Mucosa of stomach (tissue), 1 donor: Measurements from ENCODE around the gene AURKB.

Source experiments
- H3K27me3 ChIP-seq: one replicate; pipeline ENCODE4 v1.7.0; 2013; ENCODE audit warnings: mild to moderate bottlenecking, low read length; ENCODE audit not compliant: control insufficient read depth, insufficient read depth
- H3K36me3 ChIP-seq: one replicate; pipeline ENCODE4 v1.7.0; 2013; ENCODE audit warnings: low read length; ENCODE audit not compliant: control insufficient read depth, insufficient read depth
- H3K4me1 ChIP-seq: one replicate; pipeline ENCODE4 v1.7.0; 2013; ENCODE audit warnings: mild to moderate bottlenecking, low read length; ENCODE audit not compliant: control insufficient read depth, insufficient read depth
- H3K4me3 ChIP-seq: one replicate; pipeline ENCODE4 v1.7.0; 2013; ENCODE audit warnings: low read length
- H3K9ac ChIP-seq: one replicate; pipeline ENCODE4 v1.7.0; 2013; ENCODE audit warnings: mild to moderate bottlenecking, low read length, moderate library complexity
- H3K9me3 ChIP-seq: one replicate; pipeline ENCODE4 v1.7.0; 2013; ENCODE audit warnings: mild to moderate bottlenecking, low read length, moderate library complexity; ENCODE audit not compliant: control insufficient read depth
- donor health status: Pancreatic carcinoma.

The AURKB gene

GRCh38 chr17:8161289-8162232 lies 48.8 kb downstream of the AURKB start:
- peaks cover 46% of the 10 kb centered on the region for H3K4me1 ChIP-seq
- H3K4me3 ChIP-seq: peak overlapping the region; percentile 85
- peak overlapping the region; percentile 98 for H3K9ac ChIP-seq

DNA sequence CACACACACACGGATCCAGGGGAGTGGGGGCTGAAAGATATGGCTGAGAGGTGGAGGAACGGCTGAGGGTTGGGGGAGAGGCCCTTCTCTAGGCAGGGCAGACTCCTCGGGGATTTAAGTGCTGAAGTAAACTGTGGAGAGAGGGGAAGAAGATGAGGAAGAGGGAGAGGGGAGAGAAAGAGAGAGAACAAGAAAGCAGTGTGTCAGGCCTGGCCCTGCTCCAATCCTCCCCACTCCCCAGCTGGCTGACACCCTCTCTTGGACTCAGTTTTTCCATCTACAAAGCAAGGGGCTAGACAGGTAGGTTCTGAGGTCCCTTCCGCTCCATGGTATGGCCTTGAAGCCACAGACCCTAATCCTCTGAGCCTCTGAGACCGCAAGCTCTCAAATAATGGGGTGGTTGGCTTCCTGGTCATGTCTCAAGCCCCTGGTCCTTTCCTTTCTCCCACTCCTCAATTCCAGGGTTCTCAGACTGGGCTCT lies 49.6 kb downstream of the AURKB start:
- Histone ChIP-seq H3K9me3 (no peaks in the 10 kb centered on the region), H3K36me3 (peaks cover 8% of the 10 kb centered on the region), H3K27me3 (no peaks in the 10 kb centered on the region), H3K4me3 (no peak overlapping the region), H3K4me1 (peaks cover 46% of the 10 kb centered on the region), H3K9ac (peak overlapping the region; percentile 50)

More at GRCh38 chr17:8161289-8162232, 48.8 kb downstream of the AURKB start:
- Histone ChIP-seq H3K36me3 (peaks cover 8% of the 10 kb centered on the region), H3K9me3 (no peaks in the 10 kb centered on the region), H3K27me3 (no peaks in the 10 kb centered on the region)

DNA sequence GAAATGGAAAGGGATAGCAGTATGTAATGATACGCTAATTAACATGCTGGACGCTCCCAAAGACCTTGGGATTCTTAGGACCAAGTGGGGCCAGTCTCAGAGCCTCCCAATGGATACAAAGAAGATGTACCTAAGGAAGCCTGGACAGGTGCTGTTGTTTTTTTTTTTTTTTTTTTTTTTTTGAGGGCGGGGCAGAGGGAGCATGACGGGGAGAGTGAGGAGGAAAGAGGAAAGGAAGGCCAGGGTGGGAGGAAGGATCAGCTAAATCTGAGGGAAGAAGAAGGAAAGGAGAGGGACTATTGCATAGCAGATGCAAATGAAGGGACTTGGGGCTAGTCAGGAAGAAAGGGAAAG lies 50.2 kb downstream of the AURKB start:
- Histone ChIP-seq H3K9me3 (no peaks in the 10 kb centered on the region), H3K27me3 (no peaks in the 10 kb centered on the region), H3K4me1 (peaks cover 51% of the 10 kb centered on the region), H3K9ac (no peak overlapping the region), H3K4me3 (no peak overlapping the region), H3K36me3 (peaks cover 8% of the 10 kb centered on the region)

GRCh38 chr17:8159459-8160223 lies 50.7 kb downstream of the AURKB start:
- Histone ChIP-seq H3K9ac (no peak overlapping the region), H3K4me3 (no peak overlapping the region), H3K9me3 (no peaks in the 10 kb centered on the region), H3K36me3 (peaks cover 8% of the 10 kb centered on the region), H3K27me3 (no peaks in the 10 kb centered on the region), H3K4me1 (peaks cover 55% of the 10 kb centered on the region)

DNA sequence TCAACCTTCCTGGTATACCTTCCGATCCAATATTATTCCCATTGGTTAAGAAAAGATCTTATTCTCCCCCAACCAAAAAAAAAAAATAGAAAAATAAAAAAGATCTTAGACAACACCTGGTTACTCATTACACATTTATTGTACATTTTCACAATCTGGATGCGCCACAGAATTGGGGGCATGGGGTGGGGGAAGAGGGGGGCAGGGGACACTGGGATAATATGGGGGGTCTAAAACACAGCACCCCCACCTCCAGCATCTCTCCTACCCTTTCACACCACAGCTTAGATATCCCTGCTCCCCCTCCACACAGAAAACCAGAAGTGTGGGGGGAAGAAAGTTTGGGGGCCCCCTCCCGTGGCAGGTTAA lies 51.4 kb downstream of the AURKB start:
- no peak overlapping the region for H3K9ac ChIP-seq
- H3K4me3 ChIP-seq: no peak overlapping the region
- H3K9me3 ChIP-seq: no peaks in the 10 kb centered on the region
- no peaks in the 10 kb centered on the region for H3K27me3 ChIP-seq
- H3K4me1 ChIP-seq: peaks cover 55% of the 10 kb centered on the region
- H3K36me3 ChIP-seq: peaks cover 8% of the 10 kb centered on the region

GRCh38 chr17:8158267-8159031 lies 51.9 kb downstream of the AURKB start:
- Histone ChIP-seq H3K9ac (peak overlapping the region; percentile 66), H3K4me1 (peaks cover 55% of the 10 kb centered on the region), H3K9me3 (no peaks in the 10 kb centered on the region), H3K4me3 (no peak overlapping the region), H3K27me3 (no peaks in the 10 kb centered on the region), H3K36me3 (peaks cover 8% of the 10 kb centered on the region)

DNA sequence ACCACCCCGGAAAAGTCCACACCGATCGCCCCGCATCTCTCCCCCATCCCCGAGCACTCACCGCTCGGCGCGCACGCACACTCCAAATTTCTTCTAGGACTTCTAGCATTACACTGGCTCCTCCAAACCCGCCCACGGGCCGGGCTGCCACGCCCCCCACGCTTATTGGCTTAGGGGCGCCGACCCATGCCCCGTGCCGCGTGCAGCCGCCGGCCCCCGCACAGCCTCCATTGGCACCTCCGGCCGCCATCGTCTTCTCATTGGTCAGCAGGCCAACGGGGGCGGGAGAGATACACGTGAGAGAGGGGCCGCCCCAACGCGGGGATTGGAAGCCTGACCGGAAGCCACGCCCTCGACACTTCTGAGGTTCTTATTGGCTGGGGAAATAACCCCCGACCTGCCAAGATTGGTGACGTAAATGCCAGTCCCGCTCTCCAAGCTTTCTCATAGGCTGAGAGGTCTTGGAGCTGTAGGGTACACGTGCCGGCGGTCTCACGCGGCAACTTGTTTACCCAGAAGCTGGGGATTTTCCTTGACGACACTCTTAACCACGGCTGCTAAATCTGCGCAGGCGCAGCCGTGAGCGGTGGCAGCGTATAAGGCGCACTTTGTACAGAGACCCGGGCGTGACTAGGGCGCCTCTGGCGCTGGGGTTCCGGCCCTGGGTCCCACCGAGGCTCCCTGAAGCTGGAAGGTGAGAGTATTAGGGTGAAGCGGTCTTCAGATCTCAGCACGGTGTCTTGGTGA lies 54.0 kb downstream of the AURKB start:
- peaks cover 66% of the 10 kb centered on the region for H3K4me1 ChIP-seq
- H3K27me3 ChIP-seq: no peaks in the 10 kb centered on the region
- H3K9me3 ChIP-seq: no peaks in the 10 kb centered on the region
- peak overlapping the region; percentile 100 for H3K9ac ChIP-seq
- peaks cover 5% of the 10 kb centered on the region for H3K36me3 ChIP-seq
- H3K4me3 ChIP-seq: peak overlapping the region; percentile 99

DNA sequence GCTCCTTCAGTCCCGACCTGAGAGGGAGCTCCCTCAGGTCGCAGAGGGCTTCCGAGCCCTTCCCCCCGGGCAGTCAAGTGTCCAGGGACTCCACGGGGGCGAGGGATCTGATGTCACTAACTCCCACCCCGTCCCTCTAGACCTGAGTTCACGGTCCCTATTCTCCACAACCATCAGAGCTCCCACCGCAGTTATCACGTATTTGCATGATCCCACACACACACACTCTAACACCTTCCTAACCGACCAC lies 54.5 kb downstream of the AURKB start:
- Histone ChIP-seq H3K36me3 (peaks cover under 1% of the 10 kb centered on the region), H3K27me3 (no peaks in the 10 kb centered on the region), H3K4me3 (peak overlapping the region; percentile 99), H3K4me1 (peaks cover 64% of the 10 kb centered on the region), H3K9me3 (no peaks in the 10 kb centered on the region), H3K9ac (peak overlapping the region; percentile 100)

DNA sequence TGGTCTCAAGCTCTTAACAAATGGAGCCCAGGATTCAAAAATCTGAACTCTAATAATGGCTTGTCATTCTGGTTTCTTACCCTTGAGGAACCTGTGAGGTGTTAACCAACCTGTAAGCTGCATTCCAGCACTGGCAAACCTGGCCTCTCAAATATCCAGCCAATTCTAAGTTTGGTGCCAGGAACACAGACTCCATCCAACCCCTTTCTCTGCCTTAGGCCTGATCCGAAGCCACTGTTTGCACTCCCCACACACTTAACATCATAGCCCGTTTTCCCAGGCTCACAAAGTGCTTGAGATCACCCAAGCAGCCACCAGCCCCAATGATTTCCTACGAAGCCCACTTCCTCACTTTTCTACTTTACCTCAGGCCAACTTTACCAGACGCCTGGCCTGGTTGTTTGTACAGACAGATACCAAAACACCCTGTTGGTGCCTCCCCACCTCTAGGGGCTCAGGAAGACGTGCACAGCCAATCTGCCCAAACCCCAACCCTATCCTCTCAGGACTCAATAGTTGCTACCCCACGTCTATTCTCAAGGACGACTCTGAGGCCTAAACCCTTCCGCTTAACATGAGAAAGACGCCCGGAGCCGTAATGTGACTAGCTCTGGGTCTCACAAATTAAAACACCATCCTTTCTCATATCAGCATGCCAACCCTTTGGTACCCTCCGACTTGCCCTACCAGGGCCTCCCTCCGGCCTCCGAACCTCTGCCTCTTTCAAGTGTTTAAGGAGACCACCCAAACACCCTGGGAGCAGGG lies 55.0 kb downstream of the AURKB start:
- Histone ChIP-seq H3K9me3 (no peaks in the 10 kb centered on the region), H3K4me1 (peaks cover 65% of the 10 kb centered on the region)

More for the DNA sequence above, 55.0 kb downstream of the AURKB start:
- Histone ChIP-seq H3K27me3 (no peaks in the 10 kb centered on the region), H3K9ac (peak overlapping the region; percentile 100), H3K36me3 (peaks cover 2% of the 10 kb centered on the region), H3K4me3 (peak overlapping the region; percentile 99)
